Measurements from ENCODE around the gene NDEL1. TPM values are rescaled to one million over a fixed set of nuclear protein-coding genes. Genes with fewer than 3 reads are reported as not detected.
"Not testable (repeated sequence)": the region's sequence is repeated elsewhere in the genome, so short reads cannot be mapped to it uniquely, and the experiment has no call there.

The NDEL1 gene, protein sequence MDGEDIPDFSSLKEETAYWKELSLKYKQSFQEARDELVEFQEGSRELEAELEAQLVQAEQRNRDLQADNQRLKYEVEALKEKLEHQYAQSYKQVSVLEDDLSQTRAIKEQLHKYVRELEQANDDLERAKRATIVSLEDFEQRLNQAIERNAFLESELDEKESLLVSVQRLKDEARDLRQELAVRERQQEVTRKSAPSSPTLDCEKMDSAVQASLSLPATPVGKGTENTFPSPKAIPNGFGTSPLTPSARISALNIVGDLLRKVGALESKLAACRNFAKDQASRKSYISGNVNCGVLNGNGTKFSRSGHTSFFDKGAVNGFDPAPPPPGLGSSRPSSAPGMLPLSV
- total RNA-seq: 10 to 100 TPM; 59.7 to 65.5 TPM

DNA sequence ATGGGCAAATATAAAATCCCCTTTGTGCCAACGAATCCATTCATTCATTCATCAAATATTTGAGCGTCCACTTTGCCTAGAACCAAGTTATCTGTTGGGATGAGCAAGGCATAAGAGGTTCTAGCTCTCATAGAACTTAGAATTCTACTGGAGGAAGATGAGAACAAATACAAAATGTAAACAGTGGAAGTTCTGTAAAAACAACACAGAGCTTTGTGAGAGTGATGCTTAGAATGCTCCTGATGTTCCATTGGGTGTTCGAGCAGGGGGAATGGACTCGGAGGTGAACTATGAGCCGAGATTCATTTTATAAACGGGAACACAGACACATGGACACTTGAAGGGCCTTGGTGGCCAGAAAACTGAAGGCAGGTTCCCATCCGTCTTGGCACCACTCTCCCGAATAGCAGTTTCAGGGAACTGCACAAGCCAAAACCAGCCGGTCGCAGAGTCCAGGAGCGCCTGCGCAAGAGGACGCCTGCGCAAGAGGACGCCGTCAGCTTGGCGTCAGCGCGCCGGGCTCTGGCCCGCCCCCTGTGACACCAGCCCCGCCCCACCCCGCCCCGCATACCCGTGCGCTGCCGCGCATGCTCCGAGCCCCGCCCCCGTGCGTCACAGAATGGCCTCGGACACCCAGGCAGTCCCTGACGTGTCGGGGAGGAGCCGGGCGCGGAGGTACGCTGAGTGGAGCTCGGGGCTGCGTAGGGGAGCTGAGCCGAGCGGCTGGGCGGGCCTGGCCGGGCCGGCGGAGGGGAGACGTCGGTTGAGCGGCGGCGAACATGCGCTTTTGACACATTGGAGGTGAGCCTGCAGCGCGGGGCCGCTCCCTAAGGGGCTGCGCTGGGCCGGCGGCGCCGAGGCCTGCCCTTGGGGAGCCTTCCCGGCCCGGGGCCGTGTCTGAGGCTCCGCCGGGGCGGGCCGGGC, at the start of gene NDEL1:
TSS of gene NDEL1 (plus strand) at position 640 of the 924 bp plus-strand sequence. CDS start 8,388 bp downstream, outside the sequence.
- peaks cover 36% of the 10 kb centered on the region for H3K4me1 Mint-ChIP-seq
- peak within 1 kb of the TSS; percentile 91 for H3K4me3 Mint-ChIP-seq
- POLR2A ChIA-PET: no interaction called here
- H3K9me3 Mint-ChIP-seq: no peaks in the 10 kb centered on the region
- DNase-seq: peak; percentile 99
- H3K27ac Mint-ChIP-seq: peak within 1 kb of the TSS; percentile 98
- CTCF ChIA-PET: interaction anchor here (1.0 to 1.9 kb wide), 2 partner anchors 52 to 82 kb away, joined by 3 to 6 read pairs; no protein-coding TSS in a partner anchor
- no peaks in the 10 kb centered on the region for H3K27me3 Mint-ChIP-seq
- H3K36me3 Mint-ChIP-seq (ENCODE audit: low read depth): peaks cover 10% of the 10 kb centered on the region

DNA sequence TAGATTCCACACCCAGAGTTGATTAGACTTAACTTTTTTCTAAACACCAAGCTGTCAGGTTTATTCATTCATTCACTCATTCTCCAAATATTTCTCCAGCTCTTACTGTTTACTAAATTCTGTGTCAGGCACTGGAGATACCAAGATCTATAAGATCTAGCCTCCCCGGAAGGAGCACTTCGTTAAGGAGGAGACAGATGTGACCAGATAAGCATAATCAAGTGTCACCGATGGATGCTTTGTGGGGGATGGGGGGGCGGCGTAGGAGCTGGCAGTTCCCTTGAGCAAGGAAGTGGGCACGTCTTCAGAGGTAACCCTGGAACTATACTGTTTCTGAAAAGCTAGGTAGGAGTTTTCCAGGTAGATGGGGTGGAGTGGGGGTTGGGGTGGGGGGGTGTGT, 48.8 kb upstream of the NDEL1 start:
- peak overlapping the region; percentile 66 for H3K27ac Mint-ChIP-seq
- H3K4me1 Mint-ChIP-seq: peaks cover 35% of the 10 kb centered on the region
- no peaks in the 10 kb centered on the region for H3K9me3 Mint-ChIP-seq
- no peaks in the 10 kb centered on the region for H3K27me3 Mint-ChIP-seq
- ChIA-PET POLR2A (no interaction called here), CTCF (interaction anchor here (0.7 to 1.6 kb wide), 2 partner anchors 10 to 841 kb away, joined by 4 read pairs; partner anchors contain the start of gene KRABD2)
- no peak for DNase-seq
- H3K4me3 Mint-ChIP-seq: no peak overlapping the region
- peaks cover 12% of the 10 kb centered on the region for H3K36me3 Mint-ChIP-seq (ENCODE audit: low read depth)

DNA sequence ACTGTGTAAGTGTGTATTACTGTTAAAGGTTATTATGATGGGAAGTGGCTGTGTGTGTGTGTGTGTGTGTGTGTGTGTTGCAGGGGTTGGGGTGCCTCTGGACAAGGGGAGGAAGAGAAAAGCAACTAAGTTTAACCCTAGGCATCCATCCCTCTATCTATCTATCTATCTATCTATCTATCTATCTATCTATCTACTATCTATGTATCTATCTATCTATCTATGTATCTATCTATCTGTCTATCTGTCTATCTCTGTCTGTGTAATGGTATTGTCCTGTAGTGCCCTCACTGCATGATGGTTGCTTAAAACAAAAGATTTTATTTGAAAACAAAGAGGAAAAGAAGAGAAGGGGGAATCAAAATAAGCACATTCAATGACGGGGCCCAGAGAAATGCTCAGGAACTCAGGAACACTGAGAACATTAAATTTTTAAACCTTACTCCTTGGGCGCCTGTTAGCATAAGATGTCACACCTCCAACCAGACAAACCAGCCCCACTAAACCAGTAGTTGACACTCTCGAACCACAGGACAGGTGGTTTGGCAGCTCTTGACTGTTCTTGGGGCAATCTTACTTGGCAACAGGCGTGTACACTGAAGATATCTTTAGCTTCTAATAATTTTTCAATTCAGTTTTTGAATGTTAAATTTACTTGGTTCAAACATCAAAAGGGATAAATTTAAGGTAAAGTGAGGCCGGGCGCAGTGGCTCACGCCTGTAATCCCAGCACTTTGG, 47.6 kb upstream of the NDEL1 start:
- Mint-ChIP-seq H3K4me3 (no peak overlapping the region), H3K27me3 (no peaks in the 10 kb centered on the region), H3K4me1 (peaks cover 25% of the 10 kb centered on the region), H3K9me3 (no peaks in the 10 kb centered on the region), H3K36me3 (ENCODE audit: low read depth) (peaks cover under 1% of the 10 kb centered on the region), H3K27ac (no peak overlapping the region)
- CTCF ChIA-PET: no interaction called here
- no peak for DNase-seq
- POLR2A ChIA-PET: no interaction called here

DNA sequence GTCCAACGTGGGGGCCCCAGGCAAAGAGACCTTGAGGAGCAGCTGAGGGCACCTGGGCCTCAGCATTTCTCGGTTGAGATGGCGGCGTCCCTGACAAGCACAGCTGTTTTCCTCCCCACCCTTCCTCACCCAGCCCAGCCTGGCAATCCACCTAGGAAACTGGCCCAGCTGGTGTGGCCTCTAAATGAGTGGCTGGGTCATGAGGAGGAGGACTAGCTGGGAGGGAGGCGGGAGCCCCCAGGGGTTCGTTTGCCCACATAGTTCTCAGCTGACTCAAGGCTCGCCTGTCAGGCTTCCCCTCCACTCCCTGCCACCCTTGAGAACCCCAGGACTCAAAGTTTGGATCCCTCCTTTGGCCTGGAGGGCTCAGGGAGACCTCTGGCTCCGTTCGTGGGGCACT, 44.0 kb upstream of the NDEL1 start:
- H3K4me1 Mint-ChIP-seq: peaks cover 13% of the 10 kb centered on the region
- H3K36me3 Mint-ChIP-seq (ENCODE audit: low read depth): peaks cover 4% of the 10 kb centered on the region
- no peak for DNase-seq
- H3K27me3 Mint-ChIP-seq: peaks cover 14% of the 10 kb centered on the region
- no peak overlapping the region for H3K27ac Mint-ChIP-seq
- ChIA-PET CTCF (interaction anchor here (0.8 to 2.4 kb wide), 4 partner anchors 8 to 273 kb away, joined by 3 to 15 read pairs (median 6); partner anchors contain the start of genes ALOXE3 and KRABD2), POLR2A (no interaction called here)
- H3K9me3 Mint-ChIP-seq: no peaks in the 10 kb centered on the region
- H3K4me3 Mint-ChIP-seq: no peak overlapping the region

DNA sequence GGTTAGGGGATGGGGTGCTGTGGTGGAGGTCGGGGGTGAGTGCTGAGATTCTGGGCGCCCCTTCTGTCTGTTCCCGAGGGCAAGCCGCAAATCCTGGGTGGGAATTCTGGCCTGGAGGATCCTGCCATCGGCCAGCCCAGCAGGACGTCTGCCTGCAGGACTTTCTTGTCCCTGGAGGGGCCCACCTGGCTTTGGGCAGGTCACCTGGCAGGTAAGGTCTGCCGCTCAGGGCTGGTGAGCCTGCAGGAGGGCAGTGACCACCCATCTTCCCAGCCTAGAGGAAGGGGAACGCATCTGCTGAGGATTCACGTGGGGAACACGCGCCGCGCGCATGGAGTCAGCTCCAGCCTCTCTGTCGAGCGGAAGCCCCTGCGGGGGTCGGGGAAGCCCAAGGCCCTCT, 43.4 kb upstream of the NDEL1 start:
- peaks cover 4% of the 10 kb centered on the region for H3K36me3 Mint-ChIP-seq (ENCODE audit: low read depth)
- ChIA-PET POLR2A (interaction anchor here (1.0 kb wide), 1 partner anchor 15 kb away, joined by 3 read pairs; the partner anchor contains the start of gene KRABD2), CTCF (interaction anchor here (1.0 to 2.4 kb wide), 3 partner anchors 9 to 15 kb away, joined by 3 to 15 read pairs (median 9); partner anchors contain the start of gene KRABD2)
- peaks cover 14% of the 10 kb centered on the region for H3K27me3 Mint-ChIP-seq
- peak overlapping the region; percentile 57 for H3K27ac Mint-ChIP-seq
- H3K4me3 Mint-ChIP-seq: no peak overlapping the region
- H3K4me1 Mint-ChIP-seq: peaks cover 12% of the 10 kb centered on the region
- H3K9me3 Mint-ChIP-seq: no peaks in the 10 kb centered on the region
- no peak for DNase-seq

DNA sequence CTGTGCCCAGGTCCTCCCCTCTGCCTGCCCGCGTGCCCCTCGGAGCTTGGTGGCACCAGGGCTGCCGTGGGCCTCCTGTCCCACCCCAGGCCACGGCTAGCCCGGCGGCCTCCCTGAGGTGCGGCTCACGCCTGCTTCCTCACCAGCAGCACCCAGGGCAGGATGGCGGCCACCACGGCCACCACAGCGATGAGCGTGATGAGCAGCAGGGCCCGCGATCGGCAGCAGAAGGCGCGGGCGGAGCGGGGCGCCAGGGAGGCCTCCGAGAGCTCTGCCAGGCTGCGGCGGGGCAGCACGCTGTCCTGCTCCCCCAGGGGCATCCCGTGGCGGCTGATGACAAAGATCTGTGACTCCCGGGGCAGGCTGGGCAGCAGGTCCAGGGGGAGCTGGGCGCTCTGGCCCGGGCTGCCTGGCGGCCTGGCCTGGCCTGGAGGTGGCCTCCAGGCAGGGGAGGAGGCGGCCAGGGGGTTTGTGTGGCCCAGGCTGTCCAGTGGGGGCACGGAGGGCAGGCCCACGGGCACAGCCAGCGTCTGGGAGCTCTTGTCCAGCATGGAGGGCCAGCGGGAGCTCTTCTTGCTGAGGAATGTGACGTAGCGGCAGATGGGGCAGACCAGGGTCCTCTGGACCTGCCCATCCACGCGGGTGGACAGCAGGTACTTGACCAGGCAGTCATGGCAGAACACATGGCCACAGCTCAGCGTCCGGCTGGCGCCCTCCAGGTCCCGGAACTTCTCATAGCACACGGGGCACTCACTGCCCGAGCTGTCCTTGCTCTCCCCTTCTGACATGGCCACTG, 42.8 kb upstream of the NDEL1 start:
- H3K4me3 Mint-ChIP-seq: no peak overlapping the region
- peaks cover 4% of the 10 kb centered on the region for H3K36me3 Mint-ChIP-seq (ENCODE audit: low read depth)
- DNase-seq: no peak
- POLR2A ChIA-PET: interaction anchor here (1.0 kb wide), 1 partner anchor 16 kb away, joined by 3 read pairs; the partner anchor contains the start of gene KRABD2
- CTCF ChIA-PET: interaction anchor here (1.0 to 2.4 kb wide), 2 partner anchors 9 to 16 kb away, joined by 3 to 15 read pairs; partner anchors contain the start of gene KRABD2
- no peaks in the 10 kb centered on the region for H3K9me3 Mint-ChIP-seq
- H3K27me3 Mint-ChIP-seq: peaks cover 18% of the 10 kb centered on the region
- peaks cover 12% of the 10 kb centered on the region for H3K4me1 Mint-ChIP-seq
- peak overlapping the region; percentile 94 for H3K27ac Mint-ChIP-seq

DNA sequence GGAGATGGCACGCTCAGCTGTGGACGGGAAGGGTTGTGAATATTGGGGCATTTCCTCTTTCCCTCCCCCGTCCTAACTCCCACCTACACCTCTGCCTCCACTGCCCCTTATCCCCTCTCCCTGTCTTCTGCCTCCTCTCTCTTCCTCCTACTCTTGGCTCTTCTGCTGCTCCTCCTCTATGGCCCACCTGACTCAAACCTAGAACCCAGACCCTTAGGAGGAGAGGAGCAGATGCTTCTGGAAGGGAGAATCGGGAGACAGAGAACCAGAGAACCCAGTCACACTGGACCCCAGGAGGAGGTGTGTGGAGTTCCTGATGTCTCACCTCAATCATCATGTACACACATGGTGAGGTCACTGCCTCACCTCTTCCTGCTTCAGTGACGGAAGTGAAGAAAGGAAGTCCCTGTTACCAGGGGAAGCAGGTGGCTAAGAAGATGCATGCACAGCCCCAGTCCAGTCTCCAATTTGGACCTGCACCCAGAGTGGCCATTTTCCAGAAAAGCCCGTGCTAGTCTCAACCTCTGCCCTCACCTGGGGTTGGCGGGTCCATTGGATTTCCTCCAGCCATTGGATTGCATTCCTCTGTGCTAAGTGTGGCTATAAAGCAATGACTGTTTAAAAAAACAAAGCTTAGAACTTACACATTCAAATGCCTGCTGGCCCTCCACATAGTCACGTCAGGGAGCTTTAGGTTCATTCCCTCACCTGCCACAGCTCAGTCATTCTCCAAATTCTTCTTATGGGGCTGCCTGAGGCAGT, 42.0 kb upstream of the NDEL1 start:
- ChIA-PET CTCF (interaction anchor here (0.6 to 3.8 kb wide), 4 partner anchors 10 to 12 kb away, joined by 3 to 17 read pairs (median 10); no protein-coding TSS in a partner anchor), POLR2A (no interaction called here)
- DNase-seq: peak; percentile 57

DNA sequence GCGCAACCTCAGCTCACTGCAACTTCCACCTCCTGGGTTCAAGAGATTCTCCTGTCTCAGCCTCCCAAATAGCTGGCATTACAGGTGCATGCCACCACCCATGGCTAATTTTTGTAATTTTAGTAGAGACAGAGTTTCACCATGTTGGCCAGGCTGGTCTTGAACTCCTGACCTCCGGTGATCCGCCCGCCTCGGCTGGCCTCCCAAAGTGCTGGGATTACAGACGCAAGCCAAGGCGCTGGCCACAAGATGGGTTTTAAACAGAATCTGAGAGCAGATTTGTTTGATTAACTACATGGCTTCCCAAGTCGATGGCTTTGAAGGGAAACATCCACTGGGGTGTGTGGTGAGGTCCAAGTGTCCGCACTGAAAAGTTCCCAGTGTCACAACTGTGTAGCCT, 41.2 kb upstream of the NDEL1 start:
- POLR2A ChIA-PET, DNase-seq: not testable (repeated sequence)

More for the DNA sequence above, 42.0 kb upstream of the NDEL1 start:
- peaks cover 12% of the 10 kb centered on the region for H3K4me1 Mint-ChIP-seq
- H3K4me3 Mint-ChIP-seq: no peak overlapping the region
- no peaks in the 10 kb centered on the region for H3K9me3 Mint-ChIP-seq
- H3K27ac Mint-ChIP-seq: peak overlapping the region; percentile 94
- peaks cover 18% of the 10 kb centered on the region for H3K27me3 Mint-ChIP-seq
- peaks cover 4% of the 10 kb centered on the region for H3K36me3 Mint-ChIP-seq (ENCODE audit: low read depth)

DNA sequence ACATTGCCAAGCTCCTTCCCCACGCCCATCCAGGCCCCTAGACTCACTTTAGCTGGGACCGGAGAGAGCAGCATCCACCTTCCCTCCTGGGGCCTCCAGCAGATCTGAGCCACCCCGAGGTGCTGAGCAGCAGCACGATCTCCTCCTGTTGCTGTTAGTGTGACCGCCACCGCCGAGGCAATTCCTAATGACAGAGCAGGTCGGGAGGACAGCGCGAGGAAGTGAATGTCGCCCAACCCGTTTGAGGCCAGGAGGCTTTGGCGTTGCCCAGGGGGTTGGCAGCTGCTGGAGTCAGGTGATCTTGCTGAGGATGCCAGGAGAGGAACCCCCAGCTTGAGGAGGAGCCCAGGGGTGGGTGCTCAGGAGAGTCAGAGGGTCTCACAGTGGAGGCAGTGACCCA, 38.0 kb upstream of the NDEL1 start, which contains the start of gene RNF222:
TSS of gene RNF222 (minus strand) at position 192 of the 400 bp plus-strand sequence. CDS start 4,366 bp downstream, outside the sequence.
- ChIA-PET CTCF (interaction anchor here (0.6 to 3.8 kb wide), 3 partner anchors 13 to 60 kb away, joined by 3 to 17 read pairs (median 3); no protein-coding TSS in a partner anchor), POLR2A (no interaction called here)
- H3K9me3 Mint-ChIP-seq: no peaks in the 10 kb centered on the region
- peaks cover 12% of the 10 kb centered on the region for H3K4me1 Mint-ChIP-seq
- H3K4me3 Mint-ChIP-seq: no peak within 1 kb of the TSS
- peaks cover 26% of the 10 kb centered on the region for H3K27me3 Mint-ChIP-seq
- H3K27ac Mint-ChIP-seq: no peak within 1 kb of the TSS
- peaks cover 4% of the 10 kb centered on the region for H3K36me3 Mint-ChIP-seq (ENCODE audit: low read depth)
- DNase-seq: no peak

More for the DNA sequence above, 41.2 kb upstream of the NDEL1 start:
- H3K27me3 Mint-ChIP-seq: peaks cover 18% of the 10 kb centered on the region
- peaks cover 12% of the 10 kb centered on the region for H3K4me1 Mint-ChIP-seq
- H3K9me3 Mint-ChIP-seq; H3K4me3 Mint-ChIP-seq; H3K36me3 Mint-ChIP-seq (ENCODE audit: low read depth); H3K27ac Mint-ChIP-seq: not testable (repeated sequence)
- CTCF ChIA-PET: interaction anchor here (0.7 to 3.8 kb wide), 4 partner anchors 11 to 36 kb away, joined by 3 to 17 read pairs (median 5); partner anchors contain the start of gene KRABD2

DNA sequence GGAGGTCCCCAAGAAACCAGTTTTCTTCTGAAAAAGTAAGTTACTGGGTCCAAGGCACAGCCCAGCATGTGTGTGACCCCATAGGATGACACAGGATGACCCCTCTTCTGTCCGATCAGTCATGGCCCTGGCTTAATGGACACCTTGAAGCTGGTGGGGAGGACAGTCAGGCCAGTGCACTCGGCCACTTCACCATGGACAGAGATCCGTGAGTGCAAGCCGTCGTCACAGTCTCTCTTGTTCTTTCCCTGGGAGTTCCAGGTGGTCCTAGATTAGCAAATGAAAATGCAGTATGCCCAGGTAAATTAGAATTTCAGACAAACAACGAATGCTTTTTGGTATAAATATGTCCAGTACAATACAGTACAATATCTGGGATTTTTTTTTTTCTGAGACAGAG, 36.7 kb upstream of the NDEL1 start:
- Mint-ChIP-seq H3K4me3 (no peak overlapping the region), H3K36me3 (ENCODE audit: low read depth) (no peaks in the 10 kb centered on the region), H3K27ac (no peak overlapping the region), H3K4me1 (peaks cover 2% of the 10 kb centered on the region), H3K9me3 (no peaks in the 10 kb centered on the region), H3K27me3 (peaks cover 26% of the 10 kb centered on the region)
- ChIA-PET POLR2A (no interaction called here), CTCF (interaction anchor here (1.4 kb wide), 1 partner anchor 11 kb away, joined by 4 read pairs; no protein-coding TSS in a partner anchor)
- DNase-seq: no peak

DNA sequence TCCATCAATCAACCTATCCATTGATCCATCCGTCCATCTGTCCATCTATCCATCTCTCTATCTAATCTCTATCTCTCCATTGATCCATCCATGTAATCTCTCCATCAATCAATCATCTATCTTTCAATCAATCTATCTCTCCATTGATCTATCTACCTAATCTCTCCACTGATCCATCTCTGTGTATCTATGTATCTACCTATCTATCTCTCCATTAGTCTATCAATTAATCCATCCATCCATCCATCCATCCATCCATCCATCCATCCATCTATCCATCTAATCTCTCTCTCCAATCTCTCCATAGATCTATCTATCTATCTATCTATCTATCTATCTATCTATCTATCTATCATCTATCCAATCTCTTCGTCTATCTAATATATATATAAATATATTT, 34.6 kb upstream of the NDEL1 start:
- no peaks in the 10 kb centered on the region for H3K4me1 Mint-ChIP-seq
- CTCF ChIA-PET: no interaction called here
- H3K27ac Mint-ChIP-seq: no peak overlapping the region
- peaks cover 17% of the 10 kb centered on the region for H3K27me3 Mint-ChIP-seq
- H3K36me3 Mint-ChIP-seq (ENCODE audit: low read depth): no peaks in the 10 kb centered on the region
- no peak overlapping the region for H3K4me3 Mint-ChIP-seq
- POLR2A ChIA-PET: no interaction called here
- no peaks in the 10 kb centered on the region for H3K9me3 Mint-ChIP-seq
- DNase-seq: no peak

Data from activated CD4-positive, alpha-beta T cell treated with anti-CD3 and anti-CD28 coated beads, Interleukin-2, amount 10 ng/mL, durations not matched to agents 7 days and 5 days (primary cell).